Upper lobe of left lung (tissue), 4 donors: ENCODE data around the gene CRACDL.

Experiments used
- EP300 ChIP-seq, 4 donors: sonication (generic); formaldehyde crosslinking; IDR thresholded peaks; one replicate each; pipeline ENCODE4 v1.5.1; 2017; ENCODE audit warnings: antibody characterized with exemption in 4 of 4, control low read depth in 2 of 4
- POLR2A ChIP-seq, 4 donors: fragments of 450-650 bp; IDR thresholded peaks; one replicate each; pipeline ENCODE4 v1.5.1; 2016 to 2017; ENCODE audit warnings: antibody characterized with exemption in 4 of 4, mild to moderate bottlenecking in 2 of 4
- POLR2AphosphoS5 ChIP-seq, 2 donors: sonication (generic); formaldehyde crosslinking; IDR thresholded peaks; one replicate each; pipeline ENCODE4 v1.5.1; 2017; ENCODE audit warnings: antibody characterized with exemption in 2 of 2
- TF ChIP-seq, protein P1 (sequence below), 6 experiments: fragments of 450-650 bp in 4 of 6; fragments of 200-600 bp in 2 of 6; sonication (generic) in 2 of 6; IDR thresholded peaks; one replicate each; pipeline ENCODE4 v1.5.1; 2016 to 2019; ENCODE audit warnings: antibody characterized with exemption in 6 of 6

DNA sequence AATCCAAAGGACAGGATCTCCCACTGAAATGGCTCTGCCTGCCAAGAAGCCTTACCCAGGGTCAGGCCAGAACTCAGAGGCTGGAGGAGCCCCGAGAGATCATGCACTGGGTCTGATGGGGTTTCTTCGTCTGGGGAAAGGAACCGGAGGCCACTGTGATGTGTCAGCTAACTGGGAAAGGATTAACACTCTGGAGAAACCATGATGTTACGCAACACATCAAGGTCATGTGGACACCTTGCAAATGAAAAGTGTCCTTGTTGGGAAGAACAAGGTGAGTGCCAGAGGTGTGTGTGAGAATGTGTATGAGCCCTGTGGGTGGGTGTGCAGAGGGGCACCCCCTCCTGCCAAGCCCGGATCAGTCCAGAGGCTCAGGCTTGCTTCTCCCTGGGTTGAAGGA lies 86.9 kb downstream of the CRACDL start:
- TF ChIP-seq EP300 (IDR thresholded peaks at IDR 0.05) (no peak), POLR2A (IDR thresholded peaks at IDR 0.05) (no peak), POLR2AphosphoS5 (IDR thresholded peaks at IDR 0.05) (no peak)
- TF ChIP-seq, protein P1, sequence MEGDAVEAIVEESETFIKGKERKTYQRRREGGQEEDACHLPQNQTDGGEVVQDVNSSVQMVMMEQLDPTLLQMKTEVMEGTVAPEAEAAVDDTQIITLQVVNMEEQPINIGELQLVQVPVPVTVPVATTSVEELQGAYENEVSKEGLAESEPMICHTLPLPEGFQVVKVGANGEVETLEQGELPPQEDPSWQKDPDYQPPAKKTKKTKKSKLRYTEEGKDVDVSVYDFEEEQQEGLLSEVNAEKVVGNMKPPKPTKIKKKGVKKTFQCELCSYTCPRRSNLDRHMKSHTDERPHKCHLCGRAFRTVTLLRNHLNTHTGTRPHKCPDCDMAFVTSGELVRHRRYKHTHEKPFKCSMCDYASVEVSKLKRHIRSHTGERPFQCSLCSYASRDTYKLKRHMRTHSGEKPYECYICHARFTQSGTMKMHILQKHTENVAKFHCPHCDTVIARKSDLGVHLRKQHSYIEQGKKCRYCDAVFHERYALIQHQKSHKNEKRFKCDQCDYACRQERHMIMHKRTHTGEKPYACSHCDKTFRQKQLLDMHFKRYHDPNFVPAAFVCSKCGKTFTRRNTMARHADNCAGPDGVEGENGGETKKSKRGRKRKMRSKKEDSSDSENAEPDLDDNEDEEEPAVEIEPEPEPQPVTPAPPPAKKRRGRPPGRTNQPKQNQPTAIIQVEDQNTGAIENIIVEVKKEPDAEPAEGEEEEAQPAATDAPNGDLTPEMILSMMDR (IDR thresholded peaks at IDR 0.05): no peak
